Upper lobe of right lung (tissue), 1 donor: Measurements from ENCODE around the gene PIM1. TPM values are rescaled to one million over a fixed set of nuclear protein-coding genes. Genes with fewer than 3 reads are reported as not detected.
A peak's percentile ranks its signal among the peaks of the same experiment; 100 is the strongest.

Experiments
- ATAC-seq: fragments of 200-7000 bp; cut with Tn5 transposase; one replicate; pipeline ENCODE4 v1.9.1; 2020; ENCODE audit warnings: mild to moderate bottlenecking, moderate library complexity
- DNase-seq: peaks from one replicate; pipeline ENCODE4 v3.0.0-alpha.2; 2020
- H3K27ac ChIP-seq: fragments of 200-600 bp; one replicate; pipeline ENCODE4 v1.8.0; 2022
- H3K27me3 ChIP-seq: fragments of 200-600 bp; one replicate; pipeline ENCODE4 v1.8.0; 2022; ENCODE audit warnings: mild to moderate bottlenecking
- H3K36me3 ChIP-seq: fragments of 200-600 bp; one replicate; pipeline ENCODE4 v1.8.0; 2022
- H3K4me1 ChIP-seq: fragments of 200-600 bp; one replicate; pipeline ENCODE4 v1.8.0; 2022
- H3K4me3 ChIP-seq: fragments of 200-600 bp; one replicate; pipeline ENCODE4 v1.8.0; 2022; ENCODE audit warnings: mild to moderate bottlenecking
- H3K9me3 ChIP-seq: fragments of 200-600 bp; one replicate; pipeline ENCODE4 v1.8.0; 2022
- CTCF ChIP-seq: fragments of 200-600 bp; IDR thresholded peaks from one replicate; pipeline ENCODE4 v1.8.0; 2022; ENCODE audit warnings: antibody characterized with exemption
- intact Hi-C: fragments of 100-400 bp; cut with DNase I; formaldehyde crosslinking; loops from one replicate; pipeline ENCODE4 v1.11.0; 2022
- total RNA-seq: library from RNA; stranded (reverse); fragmentation: NEBNext Ultra II Directional; extraction: Animal tissue kit (Norgen Biotek cat#: 25700); gene quantifications from one replicate; pipeline ENCODE4 v1.2.1, GENCODE V29; 2021
- donor health status: DM: no; HTN: yes; CAD: no; lungs with severe emphysema.

PIM1 gene
- total RNA-seq, 1 donor from 2014 or later = 55.3 TPM

- H3K27me3 ChIP-seq = no peaks in the 10 kb centered on the region
- H3K27ac ChIP-seq = no peak overlapping the region
- peaks cover 12% of the 10 kb centered on the region for H3K4me1 ChIP-seq
- TF ChIP-seq CTCF = no peak
- no peaks in the 10 kb centered on the region for H3K36me3 ChIP-seq
- H3K9me3 ChIP-seq = no peaks in the 10 kb centered on the region
- H3K4me3 ChIP-seq = no peak overlapping the region
- DNase-seq = no peak
- no peak for ATAC-seq
- intact Hi-C loops = no loop called here
Measured at GRCh38 chr6:37141281-37142049, 28.5 kb upstream of the PIM1 start.

DNA sequence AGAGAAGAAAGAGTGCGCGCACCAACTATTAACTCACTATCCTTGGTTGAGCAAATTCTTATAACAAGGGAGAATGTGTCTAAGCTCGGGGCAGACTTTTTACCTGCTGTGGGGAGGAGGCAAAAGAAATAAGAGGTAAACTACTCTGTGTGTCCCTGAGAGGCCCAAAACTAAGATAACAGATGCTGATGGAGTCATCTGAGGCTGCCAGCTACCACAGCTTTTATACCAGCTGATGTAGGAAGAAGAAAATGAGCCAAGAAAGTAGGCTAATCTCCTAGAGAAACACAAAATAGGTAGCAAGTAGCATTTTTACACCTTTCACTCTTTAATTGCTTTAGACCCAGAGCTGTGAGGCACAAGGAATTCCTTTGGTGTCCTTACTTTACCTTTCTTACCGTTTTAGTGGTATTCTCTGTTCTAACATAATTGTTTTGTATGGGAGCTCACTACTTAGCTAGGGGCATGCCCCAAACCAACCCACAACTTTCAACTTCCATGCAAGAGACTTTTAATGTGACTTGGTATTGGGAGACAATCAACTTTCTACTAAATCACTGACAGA lies 27.8 kb upstream of the PIM1 start:
- Histone ChIP-seq H3K4me3 (no peak overlapping the region), H3K9me3 (no peaks in the 10 kb centered on the region), H3K27me3 (no peaks in the 10 kb centered on the region), H3K4me1 (peaks cover 7% of the 10 kb centered on the region), H3K27ac (no peak overlapping the region), H3K36me3 (no peaks in the 10 kb centered on the region)
- intact Hi-C loops = no loop called here
- ATAC-seq (no peak), DNase-seq (no peak)
- no peak for TF ChIP-seq CTCF

- Histone ChIP-seq H3K27me3 (no peaks in the 10 kb centered on the region), H3K4me3 (no peak overlapping the region), H3K36me3 (no peaks in the 10 kb centered on the region), H3K27ac (peak overlapping the region; percentile 58), H3K9me3 (no peaks in the 10 kb centered on the region), H3K4me1 (no peaks in the 10 kb centered on the region)
- DNase-seq (no peak), ATAC-seq (no peak)
- intact Hi-C loops = no loop called here
- no peak for TF ChIP-seq CTCF
Measured at GRCh38 chr6:37143585-37143984, 26.4 kb upstream of the PIM1 start.

DNA sequence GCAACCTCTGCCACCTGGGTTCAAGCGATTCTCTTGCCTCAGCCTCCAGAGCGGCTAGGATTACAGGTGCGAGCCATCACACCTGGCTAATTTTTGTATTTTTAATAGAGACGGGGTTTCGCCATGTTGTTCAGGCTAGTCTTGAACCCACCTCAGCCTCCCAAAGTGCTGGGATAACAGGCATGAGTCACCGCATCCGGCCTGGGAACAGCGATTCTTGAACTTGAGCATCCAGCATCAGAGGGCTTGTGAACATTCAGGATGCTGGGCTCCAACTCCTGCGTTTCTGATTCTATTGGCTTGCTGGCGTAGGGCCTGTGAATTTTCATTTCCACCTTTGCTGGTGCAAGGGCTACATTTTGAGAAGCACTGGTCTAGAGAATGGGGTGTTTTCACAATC lies 24.5 kb upstream of the PIM1 start:
- intact Hi-C loops = no loop called here
- no peaks in the 10 kb centered on the region for H3K36me3 ChIP-seq
- ATAC-seq (no peak), DNase-seq (no peak)
- no peak overlapping the region for H3K4me3 ChIP-seq
- no peaks in the 10 kb centered on the region for H3K9me3 ChIP-seq
- no peak overlapping the region for H3K27ac ChIP-seq
- no peaks in the 10 kb centered on the region for H3K27me3 ChIP-seq
- no peak for TF ChIP-seq CTCF
- no peaks in the 10 kb centered on the region for H3K4me1 ChIP-seq

DNA sequence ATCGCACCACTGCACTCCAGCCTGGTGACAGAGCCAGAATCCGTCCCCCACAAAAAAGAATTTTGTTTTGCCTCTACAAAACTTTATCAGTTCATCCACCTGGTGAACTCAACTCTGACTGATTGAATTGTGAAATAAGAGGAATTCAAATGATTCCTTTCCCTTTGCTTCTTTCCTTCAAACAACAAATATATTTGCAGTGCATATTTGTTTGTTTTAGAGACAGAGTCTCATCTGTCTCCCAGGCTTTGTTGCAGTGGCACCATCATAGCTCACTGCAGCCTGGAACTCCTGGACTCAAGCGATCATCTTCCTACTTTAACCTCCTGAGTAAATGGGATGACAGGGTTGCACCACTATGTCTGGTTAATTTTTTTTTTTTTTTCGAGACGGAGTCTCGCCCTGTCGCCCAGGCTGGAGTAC lies 23.2 kb upstream of the PIM1 start:
- H3K27ac ChIP-seq = no peak overlapping the region
- H3K9me3 ChIP-seq = no peaks in the 10 kb centered on the region
- H3K27me3 ChIP-seq = no peaks in the 10 kb centered on the region
- no peaks in the 10 kb centered on the region for H3K36me3 ChIP-seq
- DNase-seq (no peak), ATAC-seq (no peak)
- H3K4me3 ChIP-seq = no peak overlapping the region
- intact Hi-C loops = no loop called here
- no peak for TF ChIP-seq CTCF
- no peaks in the 10 kb centered on the region for H3K4me1 ChIP-seq
